Trophoblast cell (in vitro differentiated cells and primary cell): ENCODE results near the gene PDE6G.
"Not testable (repeated sequence)": the region's sequence is repeated elsewhere in the genome, so short reads cannot be mapped to it uniquely, and the experiment has no call there.

Experiments
- DNase-seq, 2 donors: peaks; one replicate each; pipeline ENCODE4 v3.0.0-alpha.2; 2016
- H2AFZ ChIP-seq: 2 replicates; pipeline ENCODE4 v1.6.1; 2013; ENCODE audit warnings: low read length, moderate library complexity, mild to moderate bottlenecking; ENCODE audit not compliant: insufficient read depth, poor library complexity
- H2AK5ac ChIP-seq: 2 replicates; pipeline ENCODE4 v1.6.1; 2013; ENCODE audit warnings: mild to moderate bottlenecking, low read length
- H2BK120ac ChIP-seq: 2 replicates; pipeline ENCODE4 v1.6.1; 2013; ENCODE audit warnings: low read length, mild to moderate bottlenecking, moderate library complexity; ENCODE audit not compliant: insufficient read depth, poor library complexity
- H2BK12ac ChIP-seq: 2 replicates; pipeline ENCODE4 v1.6.1; 2013; ENCODE audit warnings: mild to moderate bottlenecking, low read length, moderate library complexity
- H2BK5ac ChIP-seq: 2 replicates; pipeline ENCODE4 v1.6.1; 2013; ENCODE audit warnings: low read length, low read depth, moderate library complexity, mild to moderate bottlenecking; ENCODE audit not compliant: poor library complexity
- H3K14ac ChIP-seq: 2 replicates; pipeline ENCODE4 v1.6.1; 2013; ENCODE audit warnings: mild to moderate bottlenecking, low read length
- H3K18ac ChIP-seq: 2 replicates; pipeline ENCODE4 v1.6.1; 2013; ENCODE audit warnings: mild to moderate bottlenecking, low read length
- H3K23ac ChIP-seq: 2 replicates; pipeline ENCODE4 v1.6.1; 2013; ENCODE audit warnings: low read length
- H3K27ac ChIP-seq: 2 replicates; pipeline ENCODE4 v1.5.1; 2013; ENCODE audit warnings: low read depth, mild to moderate bottlenecking, inconsistent platforms, low read length, moderate library complexity
- H3K27me3 ChIP-seq: 2 replicates; pipeline ENCODE4 v1.6.1; 2013; ENCODE audit warnings: inconsistent platforms, mild to moderate bottlenecking, low read length, moderate library complexity; ENCODE audit not compliant: insufficient read depth
- H3K36me3 ChIP-seq, 2 experiments: 1 replicate in 1 of 2; 2 replicates in 1 of 2; pipeline ENCODE4 v1.6.1; 2013; ENCODE audit warnings: low read length in 2 of 2, mild to moderate bottlenecking in 2 of 2, moderate library complexity in 1 of 2; ENCODE audit not compliant: insufficient read depth in 2 of 2, control insufficient read depth in 1 of 2
- H3K4ac ChIP-seq: 2 replicates; pipeline ENCODE4 v1.6.1; 2013; ENCODE audit warnings: low read depth, mild to moderate bottlenecking, low read length, moderate library complexity
- H3K4me1 ChIP-seq, 2 experiments: 1 replicate in 1 of 2; 2 replicates in 1 of 2; pipeline ENCODE4 v1.6.1; 2013; ENCODE audit warnings: low read length in 2 of 2, mild to moderate bottlenecking in 2 of 2, moderate library complexity in 1 of 2; ENCODE audit not compliant: insufficient read depth in 2 of 2, control insufficient read depth in 1 of 2
- H3K4me2 ChIP-seq: 2 replicates; pipeline ENCODE4 v1.6.1; 2013; ENCODE audit warnings: inconsistent platforms, mild to moderate bottlenecking, low read length, moderate library complexity
- H3K4me3 ChIP-seq: 2 replicates; pipeline ENCODE4 v1.5.1; 2013; ENCODE audit warnings: mild to moderate bottlenecking, low read depth, low read length, inconsistent platforms
- H3K79me1 ChIP-seq: one replicate; pipeline ENCODE4 v1.6.1; 2013; ENCODE audit warnings: low read length
- H3K79me2 ChIP-seq: 2 replicates; pipeline ENCODE4 v1.6.1; 2013; ENCODE audit warnings: low read length, mild to moderate bottlenecking; ENCODE audit not compliant: control insufficient read depth, insufficient read depth, poor library complexity
- H3K9ac ChIP-seq: 2 replicates; pipeline ENCODE4 v1.6.1; 2013; ENCODE audit warnings: mild to moderate bottlenecking, low read length
- H3K9me3 ChIP-seq: 2 replicates; pipeline ENCODE4 v1.6.1; 2013; ENCODE audit warnings: low read depth, mild to moderate bottlenecking, control low read depth, inconsistent platforms, low read length; ENCODE audit not compliant: insufficient read depth
- H4K12ac ChIP-seq: 2 replicates; pipeline ENCODE4 v1.6.1; 2013; ENCODE audit warnings: low read depth, mild to moderate bottlenecking, low read length, moderate library complexity
- H4K8ac ChIP-seq: 2 replicates; pipeline ENCODE4 v1.6.1; 2013; ENCODE audit warnings: low read depth, mild to moderate bottlenecking, low read length, moderate library complexity
- H4K91ac ChIP-seq: one replicate; pipeline ENCODE4 v1.6.1; 2013; ENCODE audit warnings: low read depth, mild to moderate bottlenecking, low read length, moderate library complexity
- WGBS: extraction: QIAGEN DNeasy Blood & Tissue Kit; methylation state at CpG from one replicate; pipeline ENCODE4 v1.1.7; 2013; ENCODE audit warnings: missing lambda C conversion rate; ENCODE audit not compliant: insufficient read length, insufficient coverage; ENCODE audit errors: extremely low coverage; 5-methylcytosine and 5-hydroxymethylcytosine counted together

Gene PDE6G

GRCh38 chr17:81621494-81622130 is 34.7 kb downstream of the PDE6G start:
- no peak overlapping the region for H3K18ac ChIP-seq

GRCh38 chr17:81618307-81618706 is 38.0 kb downstream of the PDE6G start:
- H3K18ac ChIP-seq, H3K27me3 ChIP-seq, H2BK5ac ChIP-seq, H3K4me1 ChIP-seq, H3K4me3 ChIP-seq, H3K4ac ChIP-seq, H2AFZ ChIP-seq, H4K91ac ChIP-seq, H3K9me3 ChIP-seq, H4K12ac ChIP-seq, H3K14ac ChIP-seq, H3K9ac ChIP-seq, DNase-seq, H2AK5ac ChIP-seq, H3K4me2 ChIP-seq, H3K23ac ChIP-seq, H3K27ac ChIP-seq, H3K79me2 ChIP-seq, H4K8ac ChIP-seq, H2BK120ac ChIP-seq, H3K79me1 ChIP-seq, H2BK12ac ChIP-seq: not testable (repeated sequence)
- WGBS = no CpG with 5 or more reads among the region's 36 CpGs
- H3K36me3 ChIP-seq = peaks cover 63 to 64% of the 10 kb centered on the region in 2 experiments

More at GRCh38 chr17:81621494-81622130, 34.7 kb downstream of the PDE6G start:
- no peak overlapping the region for H3K4ac ChIP-seq
- H3K14ac ChIP-seq = no peak overlapping the region
- no peak overlapping the region for H2AFZ ChIP-seq
- DNase-seq = no peak
- no peak overlapping the region for H4K91ac ChIP-seq
- no peak overlapping the region for H4K12ac ChIP-seq
- no peak overlapping the region for H3K4me2 ChIP-seq
- H3K79me1 ChIP-seq = no peaks in the 10 kb centered on the region
- H3K27me3 ChIP-seq = no peaks in the 10 kb centered on the region
- H3K9ac ChIP-seq = no peak overlapping the region
- H2BK120ac ChIP-seq = no peak overlapping the region
- no peak overlapping the region for H3K23ac ChIP-seq
- no peaks in the 10 kb centered on the region for H3K4me1 ChIP-seq
- H2BK5ac ChIP-seq = no peak overlapping the region
- H3K36me3 ChIP-seq = peaks cover 68 to 71% of the 10 kb centered on the region in 2 experiments
- H3K4me3 ChIP-seq = no peak overlapping the region
- no peaks in the 10 kb centered on the region for H3K79me2 ChIP-seq
- H4K8ac ChIP-seq = no peak overlapping the region
- H2AK5ac ChIP-seq = no peak overlapping the region
- no peaks in the 10 kb centered on the region for H3K9me3 ChIP-seq
- H2BK12ac ChIP-seq = no peak overlapping the region
- no peak overlapping the region for H3K27ac ChIP-seq
- WGBS = no CpG with 5 or more reads among the region's 11 CpGs

- H3K79me1 ChIP-seq = no peaks in the 10 kb centered on the region
- H3K4me3 ChIP-seq = no peak overlapping the region
- no peak for DNase-seq
- peaks cover 63 to 67% of the 10 kb centered on the region in 2 experiments for H3K36me3 ChIP-seq
- WGBS = no CpG with 5 or more reads among the region's 7 CpGs
- no peak overlapping the region for H3K4me2 ChIP-seq
- no peak overlapping the region for H3K14ac ChIP-seq
- H3K4me1 ChIP-seq = no peaks in the 10 kb centered on the region
- no peaks in the 10 kb centered on the region for H3K27me3 ChIP-seq
- no peak overlapping the region for H2AFZ ChIP-seq
- H2BK12ac ChIP-seq = no peak overlapping the region
- no peak overlapping the region for H3K27ac ChIP-seq
- H4K8ac ChIP-seq = no peak overlapping the region
- H2AK5ac ChIP-seq = no peak overlapping the region
- H3K9ac ChIP-seq = no peak overlapping the region
- peak overlapping the region; percentile 78 for H3K4ac ChIP-seq
- H3K79me2 ChIP-seq = no peaks in the 10 kb centered on the region
- no peak overlapping the region for H4K91ac ChIP-seq
- no peak overlapping the region for H4K12ac ChIP-seq
- no peak overlapping the region for H2BK5ac ChIP-seq
- no peak overlapping the region for H2BK120ac ChIP-seq
- no peaks in the 10 kb centered on the region for H3K9me3 ChIP-seq
- H3K18ac ChIP-seq = no peak overlapping the region
- H3K23ac ChIP-seq = no peak overlapping the region
Observed at GRCh38 chr17:81616877-81617276, 39.5 kb downstream of the PDE6G start.

GRCh38 chr17:81615401-81615930 is 40.9 kb downstream of the PDE6G start:
- H4K91ac ChIP-seq = no peak overlapping the region
- H3K79me1 ChIP-seq = no peaks in the 10 kb centered on the region
- H2BK120ac ChIP-seq = no peak overlapping the region
- no CpG with 5 or more reads among the region's 4 CpGs for WGBS
- H4K8ac ChIP-seq = no peak overlapping the region
- no peaks in the 10 kb centered on the region for H3K79me2 ChIP-seq
- H2BK12ac ChIP-seq = no peak overlapping the region
- no peak overlapping the region for H4K12ac ChIP-seq
- H2AFZ ChIP-seq = no peak overlapping the region
- H3K4me1 ChIP-seq = no peaks in the 10 kb centered on the region
- no peak overlapping the region for H3K4me3 ChIP-seq
- H3K4ac ChIP-seq = peak overlapping the region; percentile 80
- DNase-seq = no peak
- no peak overlapping the region for H3K9ac ChIP-seq
- peaks cover 54 to 56% of the 10 kb centered on the region in 2 experiments for H3K36me3 ChIP-seq
- no peak overlapping the region for H3K27ac ChIP-seq
- H3K14ac ChIP-seq = no peak overlapping the region
- no peaks in the 10 kb centered on the region for H3K27me3 ChIP-seq
- no peak overlapping the region for H3K18ac ChIP-seq
- no peak overlapping the region for H2AK5ac ChIP-seq
- H3K23ac ChIP-seq = no peak overlapping the region
- no peak overlapping the region for H3K4me2 ChIP-seq
- no peaks in the 10 kb centered on the region for H3K9me3 ChIP-seq
- no peak overlapping the region for H2BK5ac ChIP-seq
